Upper lobe of left lung (tissue), 6 donors: ENCODE measurements around the gene BCL7A. TPM values are rescaled to one million over a fixed set of nuclear protein-coding genes. Genes with fewer than 3 reads are reported as not detected.

Experiments used
- ATAC-seq, 2 donors: fragments of 200-7000 bp; cut with Tn5 transposase; one replicate each; pipeline ENCODE4 v1.9.1; 2022; ENCODE audit warnings: mild to moderate bottlenecking in 2 of 2, moderate library complexity in 2 of 2; ENCODE audit not compliant: low FRiP score in 2 of 2
- DNase-seq, 2 donors: peaks; one replicate each; pipeline ENCODE4 v3.0.0-alpha.2; 2019 to 2020
- H3K27ac ChIP-seq, 4 donors: fragments of 200-600 bp; sonication (generic); one replicate each; pipeline ENCODE4 v1.5.1; 2016 to 2019
- H3K27me3 ChIP-seq, 4 donors: fragments of 200-600 bp; sonication (generic); one replicate each; pipeline ENCODE4 v1.5.1; 2017 to 2019
- H3K36me3 ChIP-seq, 4 donors: fragments of 200-600 bp; sonication (generic); one replicate each; pipeline ENCODE4 v1.5.1; 2016 to 2019
- H3K4me1 ChIP-seq, 4 donors: fragments of 200-600 bp; sonication (generic); one replicate each; pipeline ENCODE4 v1.5.1; 2018 to 2019
- H3K4me3 ChIP-seq, 4 donors: fragments of 200-600 bp; sonication (generic); one replicate each; pipeline ENCODE4 v1.5.1; 2017 to 2019; ENCODE audit warnings: mild to moderate bottlenecking in 2 of 4, moderate library complexity in 1 of 4
- H3K9me3 ChIP-seq, 4 donors: fragments of 200-600 bp; sonication (generic); one replicate each; pipeline ENCODE4 v1.5.1; 2018 to 2019
- CTCF ChIP-seq, 6 experiments: fragments of 450-650 bp in 4 of 6; fragments of 200-600 bp in 2 of 6; sonication (generic) in 2 of 6; IDR thresholded peaks; one replicate each; pipeline ENCODE4 v1.5.1; 2016 to 2019; ENCODE audit warnings: antibody characterized with exemption in 6 of 6
- EP300 ChIP-seq, 4 donors: sonication (generic); formaldehyde crosslinking; IDR thresholded peaks; one replicate each; pipeline ENCODE4 v1.5.1; 2017; ENCODE audit warnings: antibody characterized with exemption in 4 of 4, control low read depth in 2 of 4
- POLR2A ChIP-seq, 4 donors: fragments of 450-650 bp; IDR thresholded peaks; one replicate each; pipeline ENCODE4 v1.5.1; 2016 to 2017; ENCODE audit warnings: antibody characterized with exemption in 4 of 4, mild to moderate bottlenecking in 2 of 4
- POLR2AphosphoS5 ChIP-seq, 2 donors: sonication (generic); formaldehyde crosslinking; IDR thresholded peaks; one replicate each; pipeline ENCODE4 v1.5.1; 2017; ENCODE audit warnings: antibody characterized with exemption in 2 of 2
- WGBS, 2 donors: methylation state at CpG; one replicate each; pipeline ENCODE4 v1.1.5; 2017 to 2018; 5-methylcytosine and 5-hydroxymethylcytosine counted together
- total RNA-seq, 6 donors: library from RNA; depleted of rRNA in 4 of 6; stranded (reverse); fragments of >200 nt in 4 of 6; gene quantifications; one replicate each; pipeline versions ENCODE4 v1.1.0 to v1.2.1, GENCODE V29; 2016 to 2021
- donor health status: DM: no; HTN: no; CAD: no; lungs with moderate emphysema.
- donor health status: DM: no; HTN: yes; CAD: no; lungs with severe emphysema.

Gene BCL7A
- total RNA-seq, 6 donors from 2014 or later, result 4.9 to 14.6 (median 12.7) TPM

- Histone ChIP-seq H3K4me3 (peak overlapping the region in 3 of 4 donors; percentile 59 to 88 (median 70)), H3K27me3 (no peaks in the 10 kb centered on the region), H3K36me3 (no peaks in the 10 kb centered on the region), H3K27ac (peak overlapping the region in 3 of 4 donors; percentile 78 to 87 (median 80)), H3K4me1 (peaks cover 4 to 33% (median 18%) of the 10 kb centered on the region in 4 donors), H3K9me3 (no peaks in the 10 kb centered on the region)
- ATAC-seq (no peak), DNase-seq (no peak)
- TF ChIP-seq POLR2A (IDR thresholded peaks at IDR 0.05), result no peak
- TF ChIP-seq POLR2AphosphoS5 (IDR thresholded peaks at IDR 0.05), result no peak
- no peak for TF ChIP-seq CTCF (IDR thresholded peaks at IDR 0.05)
- no peak for TF ChIP-seq EP300 (IDR thresholded peaks at IDR 0.05)
- 83 to 92% methylated on average over 14 to 16 of the region's 16 CpGs for WGBS, 2 donors
Measured at GRCh38 chr12:122024132-122024785, 2.6 kb downstream of the BCL7A start.

- peaks cover 4 to 29% (median 15%) of the 10 kb centered on the region in 4 donors for H3K4me1 ChIP-seq
- WGBS, 2 donors, result 95 to 98% methylated on average over 7 of the region's 7 CpGs
Measured at GRCh38 chr12:122026706-122027333, 5.1 kb downstream of the BCL7A start.

GRCh38 chr12:122028165-122028904 lies 6.7 kb downstream of the BCL7A start:
- ATAC-seq, result no peak
- TF ChIP-seq EP300 (IDR thresholded peaks at IDR 0.05) (no peak), CTCF (IDR thresholded peaks at IDR 0.05) (no peak)
- Histone ChIP-seq H3K27me3 (no peaks in the 10 kb centered on the region), H3K27ac (no peak overlapping the region), H3K9me3 (no peaks in the 10 kb centered on the region), H3K4me1 (peaks cover 4 to 21% (median 10%) of the 10 kb centered on the region in 4 donors), H3K4me3 (no peak overlapping the region), H3K36me3 (no peaks in the 10 kb centered on the region)
- 79 to 83% methylated on average over 12 of the region's 12 CpGs for WGBS, 2 donors
- no peak for DNase-seq

More at GRCh38 chr12:122026706-122027333, 5.1 kb downstream of the BCL7A start:
- DNase-seq (no peak), ATAC-seq (no peak)
- Histone ChIP-seq H3K36me3 (no peaks in the 10 kb centered on the region), H3K4me3 (no peak overlapping the region), H3K9me3 (no peaks in the 10 kb centered on the region), H3K27ac (no peak overlapping the region), H3K27me3 (no peaks in the 10 kb centered on the region)
- no peak for TF ChIP-seq EP300 (IDR thresholded peaks at IDR 0.05)
- no peak for TF ChIP-seq POLR2A (IDR thresholded peaks at IDR 0.05)
- no peak for TF ChIP-seq CTCF (IDR thresholded peaks at IDR 0.05)
- TF ChIP-seq POLR2AphosphoS5 (IDR thresholded peaks at IDR 0.05), result no peak

GRCh38 chr12:122028905-122029560 lies 7.3 kb downstream of the BCL7A start:
- ATAC-seq, result no peak
- 87 to 88% methylated on average over 23 of the region's 23 CpGs for WGBS, 2 donors
- H3K4me1 ChIP-seq, result peaks cover 1 to 14% (median 5%) of the 10 kb centered on the region in 4 donors

More at GRCh38 chr12:122028905-122029560, 7.3 kb downstream of the BCL7A start:
- Histone ChIP-seq H3K9me3 (no peaks in the 10 kb centered on the region), H3K36me3 (no peaks in the 10 kb centered on the region), H3K27ac (no peak overlapping the region), H3K27me3 (no peaks in the 10 kb centered on the region), H3K4me3 (no peak overlapping the region)
- TF ChIP-seq POLR2AphosphoS5 (IDR thresholded peaks at IDR 0.05), result no peak
- no peak for TF ChIP-seq CTCF (IDR thresholded peaks at IDR 0.05)
- TF ChIP-seq EP300 (IDR thresholded peaks at IDR 0.05), result no peak
- no peak for TF ChIP-seq POLR2A (IDR thresholded peaks at IDR 0.05)
- DNase-seq, result no peak
